ENCODE results near the gene SLC26A11.
"Not testable (repeated sequence)": the region's sequence is repeated elsewhere in the genome, so short reads cannot be mapped to it uniquely, and the experiment has no call there.

Gene SLC26A11

DNA sequence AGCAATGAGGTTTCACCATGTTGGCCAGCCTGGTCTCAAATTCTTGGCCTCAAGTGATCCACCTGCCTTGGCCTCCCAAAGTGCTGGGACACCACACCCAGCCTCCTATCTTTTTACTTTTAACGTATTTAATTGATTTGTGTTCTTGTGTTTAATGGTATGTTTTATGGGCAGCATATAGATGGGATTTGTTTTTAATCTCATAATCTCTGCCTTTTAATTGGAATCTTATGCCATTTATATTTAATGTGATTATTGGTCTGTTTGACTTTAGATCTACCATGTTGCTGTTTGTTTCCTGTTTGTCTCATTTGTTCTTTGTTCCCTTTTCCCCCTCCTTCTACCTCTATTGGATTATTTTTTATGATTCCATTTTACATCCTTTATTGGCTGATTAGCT lies 12.2 kb downstream of the SLC26A11 start:
- H3K27me3 ChIP-seq (ENCODE audit: control insufficient read depth, insufficient read depth, low read length) = no peaks in the 10 kb centered on the region
- no peak overlapping the region for H3K9ac ChIP-seq (ENCODE audit: low read length)
- H3K36me3 ChIP-seq (ENCODE audit: control insufficient read depth, low read depth, low read length) = peaks cover 7% of the 10 kb centered on the region
- H3K4me3 ChIP-seq (ENCODE audit: low read length) = no peak overlapping the region
- peaks cover 5% of the 10 kb centered on the region for H3K9me3 ChIP-seq (ENCODE audit: control insufficient read depth, low read depth, low read length)
- no peak overlapping the region for H3K27ac ChIP-seq (ENCODE audit: low read length)
- H3K4me1 ChIP-seq (ENCODE audit: control insufficient read depth, low read depth, low read length) = no peaks in the 10 kb centered on the region

DNA sequence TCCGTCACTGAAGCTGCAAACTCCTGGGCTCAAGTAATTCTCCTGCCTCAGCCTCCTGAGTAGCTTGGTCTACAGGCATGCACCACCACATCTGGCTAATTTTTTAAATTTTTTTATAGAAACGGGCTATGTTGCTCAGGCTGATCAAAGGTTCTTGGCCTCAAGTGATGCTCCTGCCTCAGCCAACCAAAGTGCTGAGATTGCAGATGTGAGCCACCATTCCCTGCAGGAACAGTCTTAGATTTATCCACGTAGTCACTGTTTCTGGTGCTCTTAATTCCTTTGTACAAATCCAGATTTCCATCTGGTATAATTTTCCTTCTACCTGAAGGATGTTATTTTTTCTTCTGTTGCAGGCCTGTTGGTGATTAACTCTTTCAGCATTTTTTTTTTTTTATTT lies 13.0 kb downstream of the SLC26A11 start:
- H3K4me1 ChIP-seq (ENCODE audit: control insufficient read depth, low read depth, low read length) = no peaks in the 10 kb centered on the region

DNA sequence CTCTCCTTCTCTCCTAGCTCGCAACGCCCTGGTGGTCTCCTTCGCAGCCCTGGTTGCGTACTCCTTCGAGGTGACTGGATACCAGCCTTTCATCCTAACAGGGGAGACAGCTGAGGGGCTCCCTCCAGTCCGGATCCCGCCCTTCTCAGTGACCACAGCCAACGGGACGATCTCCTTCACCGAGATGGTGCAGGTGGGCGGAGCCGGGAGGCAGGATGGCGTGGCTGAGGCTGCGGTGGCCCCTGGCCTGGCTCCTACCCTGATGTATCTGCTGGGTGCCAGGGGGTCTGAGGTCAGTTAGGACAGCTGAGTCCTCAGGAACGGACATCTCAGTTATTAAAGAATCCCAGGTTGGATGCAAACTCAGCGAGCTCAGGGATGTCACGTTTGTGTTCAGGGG lies 16.7 kb downstream of the SLC26A11 start:
- H3K9ac ChIP-seq (ENCODE audit: low read length) = no peak overlapping the region
- H3K4me1 ChIP-seq (ENCODE audit: control insufficient read depth, low read depth, low read length) = no peaks in the 10 kb centered on the region
- H3K36me3 ChIP-seq (ENCODE audit: control insufficient read depth, low read depth, low read length) = peaks cover 16% of the 10 kb centered on the region

More for the DNA sequence above, 13.0 kb downstream of the SLC26A11 start:
- H3K27me3 ChIP-seq (ENCODE audit: control insufficient read depth, insufficient read depth, low read length) = no peaks in the 10 kb centered on the region
- H3K9me3 ChIP-seq (ENCODE audit: control insufficient read depth, low read depth, low read length) = peaks cover 5% of the 10 kb centered on the region
- H3K4me3 ChIP-seq (ENCODE audit: low read length) = no peak overlapping the region
- no peak overlapping the region for H3K27ac ChIP-seq (ENCODE audit: low read length)
- no peak overlapping the region for H3K9ac ChIP-seq (ENCODE audit: low read length)
- H3K36me3 ChIP-seq (ENCODE audit: control insufficient read depth, low read depth, low read length) = peaks cover 11% of the 10 kb centered on the region

DNA sequence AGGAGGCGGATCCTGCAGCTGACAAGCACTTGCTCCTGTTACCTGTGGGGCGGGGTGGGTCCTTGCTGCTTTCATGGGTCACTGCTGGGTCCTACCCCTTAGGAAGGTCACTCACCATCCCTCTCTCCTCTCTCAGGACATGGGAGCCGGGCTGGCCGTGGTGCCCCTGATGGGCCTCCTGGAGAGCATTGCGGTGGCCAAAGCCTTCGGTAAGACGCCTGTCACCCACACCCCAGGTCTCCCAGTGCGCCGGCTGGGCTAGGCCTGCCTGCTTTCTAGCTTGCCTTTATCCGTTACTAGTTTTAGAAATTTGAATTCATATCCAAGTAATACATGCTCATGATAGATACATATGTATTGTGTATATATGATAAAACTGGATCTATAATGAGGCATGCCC lies 17.2 kb downstream of the SLC26A11 start:
- Histone ChIP-seq H3K9ac (ENCODE audit: low read length) (no peak overlapping the region), H3K4me1 (ENCODE audit: control insufficient read depth, low read depth, low read length) (no peaks in the 10 kb centered on the region), H3K36me3 (ENCODE audit: control insufficient read depth, low read depth, low read length) (peaks cover 16% of the 10 kb centered on the region), H3K27ac (ENCODE audit: low read length) (no peak overlapping the region), H3K9me3 (ENCODE audit: control insufficient read depth, low read depth, low read length) (no peaks in the 10 kb centered on the region), H3K4me3 (ENCODE audit: low read length) (no peak overlapping the region), H3K27me3 (ENCODE audit: control insufficient read depth, insufficient read depth, low read length) (no peaks in the 10 kb centered on the region)

More for the DNA sequence above, 16.7 kb downstream of the SLC26A11 start:
- Histone ChIP-seq H3K27ac (ENCODE audit: low read length) (no peak overlapping the region), H3K27me3 (ENCODE audit: control insufficient read depth, insufficient read depth, low read length) (no peaks in the 10 kb centered on the region), H3K9me3 (ENCODE audit: control insufficient read depth, low read depth, low read length) (peaks cover 3% of the 10 kb centered on the region), H3K4me3 (ENCODE audit: low read length) (no peak overlapping the region)

DNA sequence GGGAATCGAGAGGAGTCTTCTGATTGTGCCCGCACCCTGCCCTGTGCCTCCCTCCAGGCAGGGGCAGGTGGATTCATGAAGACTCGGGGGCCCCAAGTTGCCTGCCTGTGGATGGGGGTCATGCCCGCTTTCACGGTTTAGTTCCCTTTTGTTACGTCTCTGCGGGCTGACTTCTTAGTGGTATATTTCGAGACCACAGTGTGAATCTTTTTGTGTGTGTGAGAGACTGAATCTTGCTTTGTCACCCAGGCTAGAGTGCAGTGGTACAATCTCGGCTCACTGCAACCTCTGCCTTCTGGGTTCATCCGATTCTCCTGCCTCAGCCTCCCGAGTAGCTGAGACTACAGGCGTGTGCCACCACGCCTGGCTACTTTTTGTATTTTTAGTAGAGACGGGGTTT lies 22.3 kb downstream of the SLC26A11 start:
- no peaks in the 10 kb centered on the region for H3K27me3 ChIP-seq (ENCODE audit: control insufficient read depth, insufficient read depth, low read length)
- H3K9me3 ChIP-seq (ENCODE audit: control insufficient read depth, low read depth, low read length) = no peaks in the 10 kb centered on the region
- H3K4me3 ChIP-seq (ENCODE audit: low read length) = no peak overlapping the region
- no peak overlapping the region for H3K27ac ChIP-seq (ENCODE audit: low read length)
- no peak overlapping the region for H3K9ac ChIP-seq (ENCODE audit: low read length)
- peaks cover 15% of the 10 kb centered on the region for H3K36me3 ChIP-seq (ENCODE audit: control insufficient read depth, low read depth, low read length)
- no peaks in the 10 kb centered on the region for H3K4me1 ChIP-seq (ENCODE audit: control insufficient read depth, low read depth, low read length)

DNA sequence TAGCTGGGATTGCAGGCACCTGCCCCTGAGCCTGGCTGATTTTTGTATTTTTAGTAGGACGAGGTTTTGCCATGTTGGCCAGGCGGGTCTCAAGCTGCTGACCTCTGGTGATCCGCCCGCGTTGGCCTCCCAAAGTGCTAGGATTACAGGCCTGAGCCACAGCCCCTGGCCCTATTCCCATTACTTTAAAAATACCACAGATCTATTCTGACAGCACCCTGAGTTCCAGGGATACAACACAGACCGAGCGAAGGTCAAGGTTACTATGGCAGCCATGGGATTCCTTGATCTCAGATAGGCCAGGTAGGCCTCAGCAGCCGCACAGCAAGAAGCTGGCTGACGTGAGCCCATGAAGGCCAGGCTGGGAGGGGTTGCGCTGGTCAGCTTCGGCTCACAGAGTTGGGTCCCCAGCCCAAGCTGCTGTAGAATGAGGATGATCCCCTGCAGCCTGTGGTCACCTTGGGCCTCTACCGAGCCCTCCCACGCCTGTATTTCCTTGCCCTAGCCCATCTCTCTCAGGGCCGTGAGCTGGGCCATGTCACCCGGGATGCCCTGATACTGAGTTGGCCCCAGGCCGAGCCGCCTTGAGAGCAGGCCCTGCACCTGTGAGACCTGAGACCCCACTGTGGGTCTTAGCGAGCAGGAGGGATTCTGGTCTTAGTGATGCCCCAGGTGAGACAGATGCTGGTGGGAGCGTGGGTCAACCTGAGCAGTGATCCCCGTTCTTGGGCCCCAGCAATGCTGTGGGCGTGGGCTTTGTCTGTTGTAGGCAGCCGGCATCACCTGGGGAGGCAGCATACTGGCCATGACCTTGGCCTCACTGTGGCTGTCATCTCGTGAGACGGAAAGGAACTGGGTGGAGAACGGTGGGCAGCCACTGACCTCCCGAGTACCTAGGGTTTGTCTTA lies 23.6 kb downstream of the SLC26A11 start:
- peaks cover 11% of the 10 kb centered on the region for H3K36me3 ChIP-seq (ENCODE audit: control insufficient read depth, low read depth, low read length)
- H3K4me3 ChIP-seq (ENCODE audit: low read length) = no peak overlapping the region
- H3K9me3 ChIP-seq (ENCODE audit: control insufficient read depth, low read depth, low read length) = no peaks in the 10 kb centered on the region
- no peak overlapping the region for H3K9ac ChIP-seq (ENCODE audit: low read length)
- H3K27me3 ChIP-seq (ENCODE audit: control insufficient read depth, insufficient read depth, low read length) = no peaks in the 10 kb centered on the region
- no peaks in the 10 kb centered on the region for H3K4me1 ChIP-seq (ENCODE audit: control insufficient read depth, low read depth, low read length)
- H3K27ac ChIP-seq (ENCODE audit: low read length) = no peak overlapping the region

DNA sequence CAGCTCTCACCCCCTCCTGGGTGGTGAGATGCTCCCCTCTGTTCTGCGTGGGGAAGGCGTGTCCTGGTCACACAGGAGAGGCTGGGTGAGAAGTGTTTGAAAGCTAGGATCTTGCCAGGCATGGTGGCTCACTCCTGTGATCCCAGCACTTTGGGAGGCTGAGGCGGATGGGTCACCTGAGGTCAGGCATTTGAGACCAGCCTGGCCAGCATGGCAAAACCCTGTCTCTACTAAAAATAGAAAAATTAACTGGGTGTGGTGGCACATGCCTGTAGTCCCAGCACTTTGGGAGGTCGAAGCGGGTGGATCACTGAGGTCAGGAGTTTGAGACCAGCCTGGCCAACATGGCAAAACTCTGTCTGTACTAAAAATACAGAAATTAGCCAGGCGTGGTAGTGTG lies 24.2 kb downstream of the SLC26A11 start:
- not testable (repeated sequence) for H3K9ac ChIP-seq (ENCODE audit: low read length); H3K27ac ChIP-seq (ENCODE audit: low read length); H3K9me3 ChIP-seq (ENCODE audit: control insufficient read depth, low read depth, low read length); H3K4me3 ChIP-seq (ENCODE audit: low read length); H3K4me1 ChIP-seq (ENCODE audit: control insufficient read depth, low read depth, low read length); H3K27me3 ChIP-seq (ENCODE audit: control insufficient read depth, insufficient read depth, low read length)
- peaks cover 11% of the 10 kb centered on the region for H3K36me3 ChIP-seq (ENCODE audit: control insufficient read depth, low read depth, low read length)

DNA sequence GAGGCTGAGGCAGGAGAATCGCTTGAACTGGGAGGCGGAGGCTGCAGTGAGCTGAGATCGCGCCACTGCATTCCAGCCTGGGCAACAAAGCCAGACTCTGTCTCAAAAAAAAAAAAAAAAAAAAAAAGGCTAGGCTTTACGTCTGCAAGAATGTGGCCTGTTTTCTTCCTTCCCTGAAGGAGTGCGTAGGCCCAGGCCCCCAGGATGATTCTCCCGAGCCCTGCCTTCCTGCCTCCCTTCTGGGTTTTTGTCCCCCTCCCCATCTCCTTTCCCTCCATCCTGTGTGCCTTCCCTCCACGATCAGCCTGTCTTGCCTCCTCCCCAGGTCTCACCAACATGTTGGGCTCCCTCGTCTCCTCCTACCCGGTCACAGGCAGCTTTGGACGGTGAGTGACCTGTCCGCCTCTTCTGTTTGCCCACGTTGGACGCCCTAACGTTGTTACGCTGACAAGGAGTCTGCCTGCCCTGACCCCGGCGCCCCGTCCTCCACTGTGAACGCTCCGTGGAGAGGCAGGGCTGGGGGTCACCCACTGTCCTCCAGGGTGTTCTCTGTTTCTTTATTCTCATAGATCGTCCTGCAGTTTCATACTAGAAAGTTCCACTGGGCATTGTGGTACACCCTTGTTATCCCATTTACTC lies 24.8 kb downstream of the SLC26A11 start:
- H3K36me3 ChIP-seq (ENCODE audit: control insufficient read depth, low read depth, low read length) = peaks cover 11% of the 10 kb centered on the region
- H3K27me3 ChIP-seq (ENCODE audit: control insufficient read depth, insufficient read depth, low read length) = no peaks in the 10 kb centered on the region
- H3K4me1 ChIP-seq (ENCODE audit: control insufficient read depth, low read depth, low read length) = no peaks in the 10 kb centered on the region
- no peak overlapping the region for H3K27ac ChIP-seq (ENCODE audit: low read length)
- H3K4me3 ChIP-seq (ENCODE audit: low read length) = no peak overlapping the region
- no peaks in the 10 kb centered on the region for H3K9me3 ChIP-seq (ENCODE audit: control insufficient read depth, low read depth, low read length)
- H3K9ac ChIP-seq (ENCODE audit: low read length) = no peak overlapping the region

DNA sequence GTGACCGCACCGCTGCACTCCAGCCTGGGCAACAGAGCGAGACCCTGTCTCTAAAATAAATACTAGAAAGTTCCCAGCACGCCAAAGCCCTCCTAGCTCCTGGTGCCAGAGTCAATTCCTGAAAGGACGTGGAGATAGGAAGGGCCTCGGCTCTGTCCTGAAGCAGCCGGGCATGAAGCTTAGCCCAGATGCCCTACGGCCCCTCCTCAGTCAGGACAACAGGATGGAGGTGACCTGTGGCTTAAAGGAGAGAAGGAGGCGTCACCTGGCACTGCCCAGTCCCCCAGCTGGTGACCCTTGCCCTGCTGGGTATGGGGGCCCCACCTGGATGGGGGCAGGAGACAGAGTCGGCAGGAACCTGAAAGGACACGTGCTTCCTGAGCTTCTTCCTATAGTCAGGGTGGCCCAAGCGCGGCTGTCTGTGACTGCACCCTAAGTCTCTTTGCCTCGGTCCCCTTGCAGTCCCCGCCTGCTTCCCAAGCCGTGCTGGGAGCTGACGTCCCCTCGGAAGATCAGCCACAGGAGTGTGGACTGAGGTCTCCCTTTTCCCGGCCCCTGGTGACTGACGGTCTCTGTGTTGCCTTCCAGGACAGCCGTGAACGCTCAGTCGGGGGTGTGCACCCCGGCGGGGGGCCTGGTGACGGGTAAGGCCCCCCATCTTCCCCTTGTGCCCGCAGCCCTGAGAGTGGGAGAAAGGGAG lies 25.5 kb downstream of the SLC26A11 start:
- no peak overlapping the region for H3K27ac ChIP-seq (ENCODE audit: low read length)
- no peak overlapping the region for H3K4me3 ChIP-seq (ENCODE audit: low read length)
- H3K9me3 ChIP-seq (ENCODE audit: control insufficient read depth, low read depth, low read length) = no peaks in the 10 kb centered on the region
- H3K4me1 ChIP-seq (ENCODE audit: control insufficient read depth, low read depth, low read length) = no peaks in the 10 kb centered on the region
- H3K9ac ChIP-seq (ENCODE audit: low read length) = no peak overlapping the region
- H3K36me3 ChIP-seq (ENCODE audit: control insufficient read depth, low read depth, low read length) = peaks cover 11% of the 10 kb centered on the region
- H3K27me3 ChIP-seq (ENCODE audit: control insufficient read depth, insufficient read depth, low read length) = no peaks in the 10 kb centered on the region

DNA sequence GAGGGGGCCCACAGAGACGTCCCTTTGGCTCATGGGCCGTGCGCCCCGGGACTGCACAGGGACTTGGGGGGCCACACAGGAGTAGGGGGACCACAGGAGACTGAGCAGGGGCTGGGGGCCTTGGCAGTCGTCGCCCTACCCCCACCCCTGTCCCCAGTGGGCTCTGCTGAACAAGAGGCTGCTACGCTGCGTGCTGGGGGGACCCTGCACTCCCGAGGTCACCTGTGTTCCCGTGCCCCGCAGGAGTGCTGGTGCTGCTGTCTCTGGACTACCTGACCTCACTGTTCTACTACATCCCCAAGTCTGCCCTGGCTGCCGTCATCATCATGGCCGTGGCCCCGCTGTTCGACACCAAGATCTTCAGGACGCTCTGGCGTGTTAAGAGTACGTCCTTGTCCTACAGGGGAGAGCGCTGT lies 26.0 kb downstream of the SLC26A11 start:
- Histone ChIP-seq H3K9me3 (ENCODE audit: control insufficient read depth, low read depth, low read length) (no peaks in the 10 kb centered on the region), H3K9ac (ENCODE audit: low read length) (no peak overlapping the region), H3K4me3 (ENCODE audit: low read length) (no peak overlapping the region), H3K36me3 (ENCODE audit: control insufficient read depth, low read depth, low read length) (peaks cover 8% of the 10 kb centered on the region), H3K27ac (ENCODE audit: low read length) (no peak overlapping the region), H3K4me1 (ENCODE audit: control insufficient read depth, low read depth, low read length) (no peaks in the 10 kb centered on the region), H3K27me3 (ENCODE audit: control insufficient read depth, insufficient read depth, low read length) (no peaks in the 10 kb centered on the region)

DNA sequence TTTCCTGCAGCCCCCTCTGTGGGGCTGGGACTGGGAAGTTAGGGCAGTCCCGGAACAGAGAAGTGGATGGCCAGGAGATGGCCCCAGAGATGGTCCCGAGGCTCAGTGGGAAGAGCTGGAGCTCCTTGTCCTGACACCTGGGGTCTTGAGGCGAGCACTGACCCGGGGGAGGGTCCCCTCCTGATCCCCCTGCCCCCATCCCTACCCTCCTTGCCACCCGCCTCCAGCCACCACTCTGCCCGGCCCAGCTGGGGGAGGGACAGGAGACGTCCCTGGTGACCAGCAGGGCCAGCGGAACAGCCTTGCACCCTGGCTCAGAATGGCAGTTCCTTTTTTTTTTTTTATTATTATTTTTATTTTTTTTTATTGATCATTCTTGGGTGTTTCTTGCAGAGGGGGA lies 26.5 kb downstream of the SLC26A11 start:
- no peak overlapping the region for H3K27ac ChIP-seq (ENCODE audit: low read length)
- H3K36me3 ChIP-seq (ENCODE audit: control insufficient read depth, low read depth, low read length) = peaks cover 4% of the 10 kb centered on the region
- H3K9ac ChIP-seq (ENCODE audit: low read length) = no peak overlapping the region
- H3K4me3 ChIP-seq (ENCODE audit: low read length) = no peak overlapping the region
- H3K27me3 ChIP-seq (ENCODE audit: control insufficient read depth, insufficient read depth, low read length) = no peaks in the 10 kb centered on the region
- H3K4me1 ChIP-seq (ENCODE audit: control insufficient read depth, low read depth, low read length) = no peaks in the 10 kb centered on the region
- no peaks in the 10 kb centered on the region for H3K9me3 ChIP-seq (ENCODE audit: control insufficient read depth, low read depth, low read length)
